Measurements from ENCODE around the gene DGKH.

Gene DGKH

GRCh38 chr13:42246541-42246940 lies 198.1 kb downstream of the DGKH start:
- no peak for DNase-seq

- DNase-seq = no peak
Observed at GRCh38 chr13:42247883-42248282, 199.4 kb downstream of the DGKH start.

GRCh38 chr13:42255886-42256285 lies 207.4 kb downstream of the DGKH start:
- DNase-seq = no peak

- no peak for DNase-seq
Observed at GRCh38 chr13:42258747-42259146, 210.3 kb downstream of the DGKH start.

GRCh38 chr13:42259515-42259914 lies 211.1 kb downstream of the DGKH start:
- no peak for DNase-seq

- no peak for DNase-seq
Observed at GRCh38 chr13:42260903-42261654, 212.6 kb downstream of the DGKH start.

GRCh38 chr13:42266473-42266872 lies 218.0 kb downstream of the DGKH start:
- DNase-seq = no peak

- DNase-seq = no peak
Observed at GRCh38 chr13:42270160-42270856, 221.9 kb downstream of the DGKH start.

- DNase-seq = no peak
Observed at GRCh38 chr13:42270857-42271215, 222.4 kb downstream of the DGKH start.

- DNase-seq = peak; percentile 94 to 96
Observed at GRCh38 chr13:42271337-42272114, 223.1 kb downstream of the DGKH start.

- peak; percentile 70 to 74 for DNase-seq
Observed at GRCh38 chr13:42272115-42272803, 223.8 kb downstream of the DGKH start, which contains the start of gene AKAP11. AKAP11 (plus strand) TSS chr13:42272152; CDS start chr13:42286349, 14,197 bp downstream.

GRCh38 chr13:42272804-42273175 lies 224.3 kb downstream of the DGKH start:
- DNase-seq = no peak

- no peak for DNase-seq
Observed at GRCh38 chr13:42274386-42275097, 226.1 kb downstream of the DGKH start.

GRCh38 chr13:42275098-42275471 lies 226.6 kb downstream of the DGKH start:
- DNase-seq = no peak

- no peak for DNase-seq
Observed at GRCh38 chr13:42275506-42275905, 227.1 kb downstream of the DGKH start.

GRCh38 chr13:42276683-42277082 lies 228.2 kb downstream of the DGKH start:
- no peak for DNase-seq

- no peak for DNase-seq
Observed at GRCh38 chr13:42277618-42278276, 229.3 kb downstream of the DGKH start.

GRCh38 chr13:42279080-42279479 lies 230.6 kb downstream of the DGKH start:
- DNase-seq = no peak

GRCh38 chr13:42279986-42280385 lies 231.5 kb downstream of the DGKH start:
- no peak for DNase-seq

GRCh38 chr13:42280537-42280936 lies 232.1 kb downstream of the DGKH start:
- no peak for DNase-seq

GRCh38 chr13:42283574-42283973 lies 235.1 kb downstream of the DGKH start:
- DNase-seq = no peak

- no peak for DNase-seq
Observed at GRCh38 chr13:42284068-42284467, 235.6 kb downstream of the DGKH start.

All from activated T-cell treated with anti-CD3 and anti-CD28 coated beads, Interleukin-2, amount 50 U/mL, for 48 hours (primary cell).